ENCODE data around the gene C22orf39.

DNA sequence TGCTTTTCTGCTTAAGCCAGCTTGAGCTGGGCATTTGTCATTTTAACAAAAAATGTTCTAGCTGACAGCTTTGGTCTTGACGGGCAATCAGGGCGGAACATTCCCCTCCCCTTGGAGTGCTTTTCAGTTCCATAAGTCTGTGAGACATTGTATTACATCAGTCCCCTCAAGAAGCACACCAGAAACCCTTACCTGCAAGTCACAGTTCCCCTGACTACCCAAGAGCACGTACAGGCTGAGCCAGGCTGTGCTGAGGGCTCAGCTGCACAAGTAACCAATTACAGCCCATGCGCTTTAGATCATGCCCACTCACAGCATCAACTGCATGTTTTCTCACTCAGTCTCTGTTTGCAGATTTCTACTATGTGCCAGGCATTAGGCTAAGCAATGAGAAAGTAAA is 35.0 kb downstream of the C22orf39 start:
- TF ChIP-seq, protein P1, sequence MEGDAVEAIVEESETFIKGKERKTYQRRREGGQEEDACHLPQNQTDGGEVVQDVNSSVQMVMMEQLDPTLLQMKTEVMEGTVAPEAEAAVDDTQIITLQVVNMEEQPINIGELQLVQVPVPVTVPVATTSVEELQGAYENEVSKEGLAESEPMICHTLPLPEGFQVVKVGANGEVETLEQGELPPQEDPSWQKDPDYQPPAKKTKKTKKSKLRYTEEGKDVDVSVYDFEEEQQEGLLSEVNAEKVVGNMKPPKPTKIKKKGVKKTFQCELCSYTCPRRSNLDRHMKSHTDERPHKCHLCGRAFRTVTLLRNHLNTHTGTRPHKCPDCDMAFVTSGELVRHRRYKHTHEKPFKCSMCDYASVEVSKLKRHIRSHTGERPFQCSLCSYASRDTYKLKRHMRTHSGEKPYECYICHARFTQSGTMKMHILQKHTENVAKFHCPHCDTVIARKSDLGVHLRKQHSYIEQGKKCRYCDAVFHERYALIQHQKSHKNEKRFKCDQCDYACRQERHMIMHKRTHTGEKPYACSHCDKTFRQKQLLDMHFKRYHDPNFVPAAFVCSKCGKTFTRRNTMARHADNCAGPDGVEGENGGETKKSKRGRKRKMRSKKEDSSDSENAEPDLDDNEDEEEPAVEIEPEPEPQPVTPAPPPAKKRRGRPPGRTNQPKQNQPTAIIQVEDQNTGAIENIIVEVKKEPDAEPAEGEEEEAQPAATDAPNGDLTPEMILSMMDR (conservative IDR thresholded peaks at IDR 0.05; ENCODE audit: low read length) = no peak
- TF ChIP-seq EZH2phosphoT487 (IDR thresholded peaks at IDR 0.05; ENCODE audit: borderline replicate concordance, low read depth, low read length) = no peak

All from OCI-LY7 (cell line).